SK-N-SH (cell line): ENCODE data around the gene LAMA4.

Experiments used
- CHD2 ChIP-seq: fragments of 150-350 bp; IDR thresholded peaks from 2 replicates; pipeline ENCODE4 v1.6.1; 2018; ENCODE audit warnings: low read length; ENCODE audit not compliant: partially characterized antibody
- ELF1 ChIP-seq: IDR thresholded peaks from 2 replicates; pipeline ENCODE4 v1.4.0; 2012
- EZH2phosphoT487 ChIP-seq: fragments of 200-600 bp; sonication (generic); IDR thresholded peaks from 2 replicates; pipeline ENCODE4 v1.6.1; 2017; ENCODE audit warnings: low read depth, mixed run types, mild to moderate bottlenecking, antibody characterized with exemption, moderate library complexity, borderline replicate concordance
- FOXJ3 ChIP-seq: sonication (generic); formaldehyde crosslinking; IDR thresholded peaks from 2 replicates; pipeline ENCODE4 v1.5.1; 2020; ENCODE audit warnings: mild to moderate bottlenecking, missing genetic modification reagents
- POLR2AphosphoS5 ChIP-seq: IDR thresholded peaks from 2 replicates; pipeline ENCODE4 v1.6.1; 2012; ENCODE audit warnings: low read depth, low read length
- RAD21 ChIP-seq: IDR thresholded peaks from 2 replicates; pipeline ENCODE4 v1.6.1; 2012; ENCODE audit warnings: mild to moderate bottlenecking, low read length
- RCOR1 ChIP-seq: fragments of 150-350 bp; IDR thresholded peaks from 2 replicates; pipeline ENCODE4 v1.6.1; 2017; ENCODE audit warnings: antibody characterized with exemption, low read length
- REST ChIP-seq: IDR thresholded peaks from 2 replicates; pipeline ENCODE4 v1.6.1; 2012; ENCODE audit warnings: mild to moderate bottlenecking, low read depth, low read length, moderate library complexity
- TAF1 ChIP-seq: IDR thresholded peaks from 2 replicates; pipeline ENCODE4 v1.6.1; 2012; ENCODE audit warnings: low read depth, mild to moderate bottlenecking, low read length, moderate library complexity, borderline replicate concordance
- TCF12 ChIP-seq: IDR thresholded peaks from 2 replicates; pipeline ENCODE4 v1.4.0; 2012
- TEAD4 ChIP-seq: IDR thresholded peaks from 2 replicates; pipeline ENCODE4 v1.4.0; 2012; ENCODE audit warnings: mild to moderate bottlenecking, borderline replicate concordance; ENCODE audit not compliant: insufficient read depth
- YY1 ChIP-seq: IDR thresholded peaks from 2 replicates; pipeline ENCODE4 v1.4.0; 2012; ENCODE audit warnings: low read depth, mild to moderate bottlenecking
- TF ChIP-seq, protein P1 (sequence below): fragments of 200-600 bp; sonication (generic); IDR thresholded peaks from 2 replicates; pipeline ENCODE4 v1.6.1; 2017; ENCODE audit warnings: antibody characterized with exemption, mild to moderate bottlenecking, moderate library complexity

- TF ChIP-seq, protein P1, sequence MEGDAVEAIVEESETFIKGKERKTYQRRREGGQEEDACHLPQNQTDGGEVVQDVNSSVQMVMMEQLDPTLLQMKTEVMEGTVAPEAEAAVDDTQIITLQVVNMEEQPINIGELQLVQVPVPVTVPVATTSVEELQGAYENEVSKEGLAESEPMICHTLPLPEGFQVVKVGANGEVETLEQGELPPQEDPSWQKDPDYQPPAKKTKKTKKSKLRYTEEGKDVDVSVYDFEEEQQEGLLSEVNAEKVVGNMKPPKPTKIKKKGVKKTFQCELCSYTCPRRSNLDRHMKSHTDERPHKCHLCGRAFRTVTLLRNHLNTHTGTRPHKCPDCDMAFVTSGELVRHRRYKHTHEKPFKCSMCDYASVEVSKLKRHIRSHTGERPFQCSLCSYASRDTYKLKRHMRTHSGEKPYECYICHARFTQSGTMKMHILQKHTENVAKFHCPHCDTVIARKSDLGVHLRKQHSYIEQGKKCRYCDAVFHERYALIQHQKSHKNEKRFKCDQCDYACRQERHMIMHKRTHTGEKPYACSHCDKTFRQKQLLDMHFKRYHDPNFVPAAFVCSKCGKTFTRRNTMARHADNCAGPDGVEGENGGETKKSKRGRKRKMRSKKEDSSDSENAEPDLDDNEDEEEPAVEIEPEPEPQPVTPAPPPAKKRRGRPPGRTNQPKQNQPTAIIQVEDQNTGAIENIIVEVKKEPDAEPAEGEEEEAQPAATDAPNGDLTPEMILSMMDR, result no peak
- no peak for TF ChIP-seq TCF12
- no peak for TF ChIP-seq REST
- no peak for TF ChIP-seq TAF1
- TF ChIP-seq POLR2AphosphoS5, result no peak
- TF ChIP-seq CHD2, result no peak
- no peak for TF ChIP-seq TEAD4
- TF ChIP-seq FOXJ3, result no peak
- TF ChIP-seq RAD21, result no peak
- TF ChIP-seq EZH2phosphoT487, result no peak
- TF ChIP-seq YY1, result no peak
- no peak for TF ChIP-seq RCOR1
- no peak for TF ChIP-seq ELF1
Measured at GRCh38 chr6:112227992-112228391, 26.4 kb downstream of the LAMA4 start.
